GM12865 (cell line): ENCODE data around the gene SLC44A3.

Experiments used
- DNase-seq: peaks from one replicate; pipeline ENCODE4 v3.0.0; 2010; ENCODE audit warnings: low read depth
- H3K4me3 ChIP-seq: 2 replicates; pipeline ENCODE4 v1.5.1; 2011; ENCODE audit warnings: mild to moderate bottlenecking, low read depth, low read length, control low read depth
- TF ChIP-seq, protein P1 (sequence below): IDR thresholded peaks from 2 replicates; pipeline ENCODE4 v1.5.1; 2011; ENCODE audit warnings: low read length, control low read depth, low read depth, inconsistent platforms; ENCODE audit not compliant: insufficient read depth; ENCODE audit errors: missing control alignments

SLC44A3 gene

GRCh38 chr1:94799206-94799605 lies 21.0 kb upstream of the SLC44A3 start:
- no peak overlapping the region for H3K4me3 ChIP-seq
- DNase-seq = no peak
- TF ChIP-seq, protein P1, sequence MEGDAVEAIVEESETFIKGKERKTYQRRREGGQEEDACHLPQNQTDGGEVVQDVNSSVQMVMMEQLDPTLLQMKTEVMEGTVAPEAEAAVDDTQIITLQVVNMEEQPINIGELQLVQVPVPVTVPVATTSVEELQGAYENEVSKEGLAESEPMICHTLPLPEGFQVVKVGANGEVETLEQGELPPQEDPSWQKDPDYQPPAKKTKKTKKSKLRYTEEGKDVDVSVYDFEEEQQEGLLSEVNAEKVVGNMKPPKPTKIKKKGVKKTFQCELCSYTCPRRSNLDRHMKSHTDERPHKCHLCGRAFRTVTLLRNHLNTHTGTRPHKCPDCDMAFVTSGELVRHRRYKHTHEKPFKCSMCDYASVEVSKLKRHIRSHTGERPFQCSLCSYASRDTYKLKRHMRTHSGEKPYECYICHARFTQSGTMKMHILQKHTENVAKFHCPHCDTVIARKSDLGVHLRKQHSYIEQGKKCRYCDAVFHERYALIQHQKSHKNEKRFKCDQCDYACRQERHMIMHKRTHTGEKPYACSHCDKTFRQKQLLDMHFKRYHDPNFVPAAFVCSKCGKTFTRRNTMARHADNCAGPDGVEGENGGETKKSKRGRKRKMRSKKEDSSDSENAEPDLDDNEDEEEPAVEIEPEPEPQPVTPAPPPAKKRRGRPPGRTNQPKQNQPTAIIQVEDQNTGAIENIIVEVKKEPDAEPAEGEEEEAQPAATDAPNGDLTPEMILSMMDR = no peak

DNA sequence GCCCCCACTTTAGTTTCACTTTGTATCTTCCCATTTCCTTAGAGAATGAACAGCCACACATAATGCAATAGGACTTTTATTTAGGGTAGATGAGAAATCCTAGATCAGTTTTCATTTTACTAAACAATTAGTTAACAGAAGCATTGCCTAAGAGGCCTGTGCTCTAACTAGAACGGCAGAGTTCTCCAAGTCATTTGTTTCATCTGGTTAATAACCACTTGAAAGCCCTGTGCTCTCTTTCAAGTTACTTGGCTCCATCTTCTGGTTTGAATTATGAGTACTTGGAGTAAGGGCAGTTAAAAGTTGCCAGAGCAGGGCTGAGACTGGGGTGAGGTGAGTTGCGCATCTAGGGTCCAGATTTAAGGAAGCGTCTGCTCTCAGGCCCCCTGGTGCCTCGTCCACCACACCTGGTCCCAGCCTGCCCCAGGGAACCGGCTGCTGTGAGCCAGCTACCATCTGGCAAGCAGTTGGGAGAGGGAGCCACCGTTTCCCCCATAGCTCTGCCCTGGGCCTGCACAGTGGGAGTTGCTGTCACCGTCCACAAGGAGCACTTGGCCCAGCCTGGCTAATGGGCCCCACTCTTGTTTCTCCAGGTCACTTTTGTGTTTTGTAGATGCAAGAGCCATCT lies 18.1 kb upstream of the SLC44A3 start:
- DNase-seq = peak; percentile 32
- no peak overlapping the region for H3K4me3 ChIP-seq
- TF ChIP-seq, protein P1 = no peak

DNA sequence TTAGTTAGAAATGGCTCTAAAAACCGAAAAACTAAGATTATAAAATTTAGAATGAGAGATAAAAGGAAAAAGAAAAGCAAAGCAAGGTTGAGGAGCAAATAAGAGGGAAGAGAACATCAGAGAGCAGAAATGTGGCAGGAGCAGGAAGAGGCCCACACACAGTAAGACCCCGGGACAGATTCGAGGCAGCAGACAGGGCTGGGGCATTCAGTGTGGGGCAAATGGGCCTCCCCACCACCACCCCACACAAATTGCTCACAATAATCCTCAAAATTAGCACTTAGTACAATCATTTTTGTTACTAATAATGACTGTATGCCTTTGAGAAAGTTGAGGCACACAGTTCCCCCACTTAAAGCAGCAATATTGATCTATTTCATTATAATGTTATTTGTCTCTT lies 17.1 kb upstream of the SLC44A3 start:
- DNase-seq = no peak
- TF ChIP-seq, protein P1 = no peak
- no peak overlapping the region for H3K4me3 ChIP-seq

- H3K4me3 ChIP-seq = no peak overlapping the region
- DNase-seq = no peak
Measured at GRCh38 chr1:94803517-94804441, 16.4 kb upstream of the SLC44A3 start.

GRCh38 chr1:94804442-94804837 lies 15.7 kb upstream of the SLC44A3 start:
- no peak for DNase-seq
- TF ChIP-seq, protein P1 = no peak
- H3K4me3 ChIP-seq = no peak overlapping the region

More at GRCh38 chr1:94803517-94804441, 16.4 kb upstream of the SLC44A3 start:
- TF ChIP-seq, protein P1 = no peak

GRCh38 chr1:94805912-94806311 lies 14.2 kb upstream of the SLC44A3 start:
- peak; percentile 66 for DNase-seq
- TF ChIP-seq, protein P1 = peak; percentile 93
- H3K4me3 ChIP-seq = no peak overlapping the region
